Measurements from ENCODE around the gene PCDHGC5. TPM values are rescaled to one million over a fixed set of nuclear protein-coding genes. Genes with fewer than 3 reads are reported as not detected.
A peak's percentile ranks its signal among the peaks of the same experiment; 100 is the strongest.

PCDHGC5 gene
- not detected for polyA plus RNA-seq

DNA sequence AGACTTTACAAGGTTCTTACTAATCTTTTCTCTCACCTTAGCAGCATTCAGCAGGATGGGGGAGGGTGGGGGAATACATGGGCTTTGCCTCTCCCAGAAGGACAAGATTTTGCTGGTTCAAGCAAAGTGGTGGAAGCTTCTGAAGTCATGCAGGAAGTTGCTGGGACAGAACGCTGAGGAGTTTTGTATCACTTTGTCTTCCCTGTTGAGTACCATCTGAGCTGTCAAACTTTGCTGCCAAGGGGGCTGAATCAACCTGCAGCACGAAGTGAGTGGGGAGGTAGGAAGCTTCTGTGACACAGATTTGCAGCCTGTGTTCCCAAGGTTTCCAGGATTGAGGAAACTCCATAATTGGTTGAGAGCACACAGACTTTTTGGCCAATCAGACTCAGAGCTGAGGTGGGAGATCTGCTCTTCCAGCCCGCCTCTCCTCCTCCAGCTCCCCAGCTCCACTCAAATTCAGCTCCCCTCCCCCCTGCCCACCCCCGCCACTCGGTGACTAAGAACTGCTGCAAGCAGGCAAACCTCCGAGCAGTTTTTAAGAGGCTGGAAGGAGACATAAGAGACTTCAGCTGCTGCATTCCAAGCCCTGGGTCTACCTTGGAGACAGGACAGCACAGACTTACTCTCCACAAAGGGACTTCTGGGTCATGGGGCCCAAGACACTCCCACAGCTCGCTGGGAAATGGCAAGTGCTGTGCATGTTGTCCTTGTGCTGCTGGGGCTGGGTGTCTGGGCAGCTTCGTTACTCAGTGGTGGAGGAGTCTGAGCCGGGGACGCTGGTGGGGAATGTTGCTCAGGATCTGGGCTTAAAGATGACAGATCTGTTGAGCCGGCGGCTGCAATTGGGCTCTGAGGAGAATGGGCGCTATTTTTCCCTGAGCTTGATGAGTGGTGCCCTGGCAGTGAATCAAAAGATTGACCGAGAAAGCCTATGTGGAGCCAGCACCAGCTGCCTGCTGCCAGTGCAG lies at the start of gene PCDHGC5:
PCDHGC5 (plus strand) TSS at position 491 of the 971 bp plus-strand sequence; CDS start at position 651, 160 bp downstream.
- H3K27me3 Mint-ChIP-seq, result peaks cover 37% of the 10 kb centered on the region
- no peaks in the 10 kb centered on the region for H3K9me3 Mint-ChIP-seq
- H3K36me3 Mint-ChIP-seq, result peaks cover 3% of the 10 kb centered on the region
- H3K4me3 Mint-ChIP-seq, result peak within 1 kb of the TSS in 1 of 4 donors; percentile 60
- peaks cover 14 to 36% (median 21%) of the 10 kb centered on the region in 3 donors for H3K4me1 Mint-ChIP-seq
- no peak within 1 kb of the TSS for H3K27ac Mint-ChIP-seq

- H3K9me3 Mint-ChIP-seq, result peaks cover 0 to 6% (median 2%) of the 10 kb centered on the region in 3 donors
- no peaks in the 10 kb centered on the region for H3K36me3 Mint-ChIP-seq
- no peak overlapping the region for H3K4me3 Mint-ChIP-seq
- peaks cover 2% of the 10 kb centered on the region for H3K27me3 Mint-ChIP-seq
- peaks cover 3 to 5% (median 3%) of the 10 kb centered on the region in 3 donors for H3K4me1 Mint-ChIP-seq
- peak overlapping the region in 1 of 3 donors; percentile 17 for H3K27ac Mint-ChIP-seq
Measured at GRCh38 chr5:141439411-141440141, 49.3 kb upstream of the PCDHGC5 start.

DNA sequence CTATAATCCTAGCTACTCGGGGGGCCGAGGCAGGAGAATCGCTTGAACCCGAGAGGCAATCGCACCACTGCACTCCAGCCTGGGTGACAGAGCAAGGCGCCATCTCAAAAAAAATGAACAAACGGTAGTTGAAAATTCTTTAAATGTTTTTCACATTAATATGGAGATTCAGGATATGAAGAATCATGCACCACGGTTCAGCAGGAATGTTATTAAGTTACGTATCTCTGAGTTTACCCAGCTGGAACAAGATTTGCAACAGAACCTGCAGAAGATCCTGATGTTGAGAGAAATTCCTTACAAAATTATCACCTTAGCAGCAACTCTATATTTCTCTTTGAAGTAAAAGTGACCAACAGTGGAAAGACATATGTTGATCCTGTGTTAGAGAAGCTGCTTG lies 48.5 kb upstream of the PCDHGC5 start:
- Mint-ChIP-seq H3K27me3 (peaks cover 2% of the 10 kb centered on the region), H3K4me1 (peaks cover 3 to 5% (median 3%) of the 10 kb centered on the region in 3 donors), H3K4me3 (no peak overlapping the region)

DNA sequence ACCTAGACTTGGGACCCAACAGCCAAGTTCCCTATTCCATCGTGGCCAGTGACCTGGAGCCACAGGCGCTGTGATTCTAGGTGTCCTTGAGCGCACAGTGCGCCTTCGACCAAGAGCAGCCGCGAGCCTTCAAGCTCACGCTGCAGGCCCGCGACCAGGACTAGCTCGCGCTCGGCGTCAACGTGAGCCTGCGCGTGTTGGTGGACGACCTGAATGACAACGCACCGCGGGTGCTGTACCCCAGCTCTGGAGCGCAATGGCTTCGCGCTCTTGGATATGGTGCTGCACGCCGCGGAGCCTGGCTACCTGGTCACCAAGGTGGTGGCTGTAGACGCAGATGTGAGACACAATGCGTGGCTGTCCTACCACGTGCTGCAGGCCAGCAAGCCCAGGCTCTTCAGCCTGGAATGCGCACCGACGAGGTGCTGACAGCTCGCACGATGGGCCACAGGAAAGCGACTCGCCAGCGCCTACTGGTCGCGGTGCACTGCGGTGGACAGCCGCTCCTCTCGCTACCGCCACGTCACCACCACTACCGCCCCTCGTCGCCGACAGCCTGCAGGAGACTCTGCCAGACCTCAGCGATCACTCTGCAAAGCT lies 47.2 kb upstream of the PCDHGC5 start:
- Mint-ChIP-seq H3K27me3 (peaks cover 4% of the 10 kb centered on the region), H3K4me3 (no peak overlapping the region), H3K36me3 (no peaks in the 10 kb centered on the region)

More for the DNA sequence above, 48.5 kb upstream of the PCDHGC5 start:
- H3K27ac Mint-ChIP-seq, result peak overlapping the region in 1 of 3 donors; percentile 17
- H3K36me3 Mint-ChIP-seq, result no peaks in the 10 kb centered on the region
- H3K9me3 Mint-ChIP-seq, result peaks cover 0 to 5% (median 2%) of the 10 kb centered on the region in 3 donors

DNA sequence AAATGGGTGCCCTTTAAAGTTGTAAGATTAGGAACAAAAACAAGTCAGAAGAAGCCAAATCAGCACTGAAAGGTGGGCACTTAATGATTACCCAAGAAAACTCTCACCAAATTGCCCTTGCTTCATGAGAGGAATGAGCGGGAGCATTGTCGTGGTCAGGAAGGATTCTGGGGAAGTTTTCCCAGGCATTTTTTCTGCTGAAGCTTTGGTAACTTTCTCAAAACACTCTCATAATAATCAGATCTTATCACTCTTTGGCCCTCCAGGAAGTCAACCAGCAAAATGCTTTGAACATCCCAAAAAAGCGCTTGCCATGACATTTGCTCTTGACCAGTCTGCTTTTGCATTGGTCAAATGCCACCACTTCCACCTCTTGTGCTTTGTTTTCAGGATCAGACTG lies 23.5 kb upstream of the PCDHGC5 start:
- peaks cover 2% of the 10 kb centered on the region for H3K36me3 Mint-ChIP-seq
- H3K4me1 Mint-ChIP-seq, result no peaks in the 10 kb centered on the region
- H3K27me3 Mint-ChIP-seq, result peaks cover 2% of the 10 kb centered on the region
- H3K4me3 Mint-ChIP-seq, result no peak overlapping the region
- H3K9me3 Mint-ChIP-seq, result peaks cover 2 to 6% (median 6%) of the 10 kb centered on the region in 3 donors
- H3K27ac Mint-ChIP-seq, result no peak overlapping the region

More for the DNA sequence above, 47.2 kb upstream of the PCDHGC5 start:
- Mint-ChIP-seq H3K9me3 (peaks cover 0 to 5% (median 2%) of the 10 kb centered on the region in 3 donors), H3K27ac (peak overlapping the region in 1 of 3 donors; percentile 80), H3K4me1 (peaks cover 3 to 5% (median 3%) of the 10 kb centered on the region in 3 donors)

DNA sequence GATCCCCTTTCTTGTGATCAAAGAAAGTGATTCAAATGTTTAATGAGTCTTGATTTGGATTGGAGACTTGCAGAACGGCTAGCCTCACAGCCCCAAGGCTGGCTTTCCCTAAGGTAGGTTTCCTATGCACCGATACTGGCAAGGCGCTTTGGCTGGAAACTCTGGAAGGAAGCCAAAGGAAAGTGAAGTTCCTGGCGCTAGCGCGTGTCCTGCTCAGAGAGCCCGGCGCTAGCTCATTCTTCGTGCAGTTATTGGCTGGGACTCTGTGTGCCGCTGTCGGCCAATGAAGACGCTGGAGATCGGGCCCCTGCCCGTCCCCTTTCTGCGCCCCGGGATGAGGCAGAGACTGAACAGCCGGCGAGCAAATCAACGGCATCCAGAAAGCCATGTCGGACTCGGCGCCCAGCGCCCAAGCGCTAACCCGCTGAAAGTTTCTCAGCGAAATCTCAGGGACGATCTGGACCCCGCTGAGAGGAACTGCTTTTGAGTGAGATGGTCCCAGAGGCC lies 13.2 kb upstream of the PCDHGC5 start, which contains the start of gene PCDHGC3:
PCDHGC3 (plus strand) TSS at position 342 of the 507 bp plus-strand sequence; CDS start at position 493, 151 bp downstream.
- Mint-ChIP-seq H3K4me1 (peaks cover 9 to 20% (median 17%) of the 10 kb centered on the region in 3 donors), H3K4me3 (peak within 1 kb of the TSS; percentile 95 to 99 (median 97)), H3K27ac (peak within 1 kb of the TSS in 2 of 3 donors; percentile 35 to 47), H3K9me3 (no peaks in the 10 kb centered on the region), H3K27me3 (peaks cover 34% of the 10 kb centered on the region), H3K36me3 (no peaks in the 10 kb centered on the region)

DNA sequence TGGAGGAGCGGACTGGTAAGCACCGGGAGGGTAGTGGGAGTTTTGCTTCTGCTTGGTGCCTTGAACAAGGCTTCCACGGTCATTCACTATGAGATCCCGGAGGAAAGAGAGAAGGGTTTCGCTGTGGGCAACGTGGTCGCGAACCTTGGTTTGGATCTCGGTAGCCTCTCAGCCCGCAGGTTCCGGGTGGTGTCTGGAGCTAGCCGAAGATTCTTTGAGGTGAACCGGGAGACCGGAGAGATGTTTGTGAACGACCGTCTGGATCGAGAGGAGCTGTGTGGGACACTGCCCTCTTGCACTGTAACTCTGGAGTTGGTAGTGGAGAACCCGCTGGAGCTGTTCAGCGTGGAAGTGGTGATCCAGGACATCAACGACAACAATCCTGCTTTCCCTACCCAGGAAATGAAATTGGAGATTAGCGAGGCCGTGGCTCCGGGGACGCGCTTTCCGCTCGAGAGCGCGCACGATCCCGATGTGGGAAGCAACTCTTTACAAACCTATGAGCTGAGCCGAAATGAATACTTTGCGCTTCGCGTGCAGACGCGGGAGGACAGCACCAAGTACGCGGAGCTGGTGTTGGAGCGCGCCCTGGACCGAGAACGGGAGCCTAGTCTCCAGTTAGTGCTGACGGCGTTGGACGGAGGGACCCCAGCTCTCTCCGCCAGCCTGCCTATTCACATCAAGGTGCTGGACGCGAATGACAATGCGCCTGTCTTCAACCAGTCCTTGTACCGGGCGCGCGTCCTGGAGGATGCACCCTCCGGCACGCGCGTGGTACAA lies 12.6 kb upstream of the PCDHGC5 start:
- peaks cover 9 to 20% (median 17%) of the 10 kb centered on the region in 3 donors for H3K4me1 Mint-ChIP-seq
- no peaks in the 10 kb centered on the region for H3K9me3 Mint-ChIP-seq
- H3K36me3 Mint-ChIP-seq, result no peaks in the 10 kb centered on the region
- H3K4me3 Mint-ChIP-seq, result peak overlapping the region; percentile 95 to 99 (median 97)
- H3K27me3 Mint-ChIP-seq, result peaks cover 34% of the 10 kb centered on the region
- H3K27ac Mint-ChIP-seq, result peak overlapping the region in 1 of 3 donors; percentile 47

- peaks cover 34% of the 10 kb centered on the region for H3K27me3 Mint-ChIP-seq
- peak overlapping the region in 2 of 3 donors; percentile 14 to 72 for H3K27ac Mint-ChIP-seq
- peaks cover 9 to 20% (median 17%) of the 10 kb centered on the region in 3 donors for H3K4me1 Mint-ChIP-seq
- peak overlapping the region; percentile 95 to 99 (median 97) for H3K4me3 Mint-ChIP-seq
- no peaks in the 10 kb centered on the region for H3K9me3 Mint-ChIP-seq
- H3K36me3 Mint-ChIP-seq, result no peaks in the 10 kb centered on the region
Measured at GRCh38 chr5:141477044-141477575, 11.8 kb upstream of the PCDHGC5 start.

- peak overlapping the region in 3 of 4 donors; percentile 7 to 97 (median 54) for H3K4me3 Mint-ChIP-seq
- peaks cover 9 to 20% (median 17%) of the 10 kb centered on the region in 3 donors for H3K4me1 Mint-ChIP-seq
- H3K27ac Mint-ChIP-seq, result peak overlapping the region in 1 of 3 donors; percentile 14
- H3K9me3 Mint-ChIP-seq, result no peaks in the 10 kb centered on the region
- H3K27me3 Mint-ChIP-seq, result peaks cover 34% of the 10 kb centered on the region
- no peaks in the 10 kb centered on the region for H3K36me3 Mint-ChIP-seq
Measured at GRCh38 chr5:141477815-141478214, 11.1 kb upstream of the PCDHGC5 start.

DNA sequence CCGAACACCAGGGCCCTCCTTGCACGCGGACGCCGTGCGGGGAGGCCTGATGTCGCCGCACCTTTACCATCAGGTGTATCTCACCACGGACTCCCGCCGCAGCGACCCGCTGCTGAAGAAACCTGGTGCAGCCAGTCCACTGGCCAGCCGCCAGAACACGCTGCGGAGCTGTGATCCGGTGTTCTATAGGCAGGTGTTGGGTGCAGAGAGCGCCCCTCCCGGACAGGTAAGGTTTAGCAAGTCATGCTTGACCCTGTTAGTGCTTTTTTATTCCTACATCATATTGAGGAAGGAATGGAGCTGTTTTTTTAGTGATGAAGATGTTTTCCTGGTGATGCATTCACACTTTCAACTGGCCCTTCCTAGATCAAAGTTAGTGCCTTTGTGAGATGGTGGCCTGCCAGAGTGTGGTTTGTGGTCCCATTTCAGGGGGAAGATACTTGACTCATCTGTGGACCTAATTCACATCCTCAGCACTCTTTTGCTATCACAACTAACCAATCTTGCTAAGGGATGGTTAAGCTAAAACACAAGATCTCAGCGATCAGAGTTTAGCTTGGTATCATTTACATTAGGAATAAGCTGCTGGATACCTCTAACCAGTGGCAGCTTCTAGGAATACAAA lies 10.4 kb upstream of the PCDHGC5 start:
- H3K27me3 Mint-ChIP-seq, result peaks cover 37% of the 10 kb centered on the region
- H3K9me3 Mint-ChIP-seq, result no peaks in the 10 kb centered on the region
- H3K27ac Mint-ChIP-seq, result no peak overlapping the region
- peaks cover 9 to 25% (median 21%) of the 10 kb centered on the region in 3 donors for H3K4me1 Mint-ChIP-seq
- H3K4me3 Mint-ChIP-seq, result peak overlapping the region in 3 of 4 donors; percentile 7 to 97 (median 54)
- no peaks in the 10 kb centered on the region for H3K36me3 Mint-ChIP-seq

GRCh38 chr5:141479776-141480175 lies 9.1 kb upstream of the PCDHGC5 start:
- Mint-ChIP-seq H3K4me1 (peaks cover 17 to 33% (median 29%) of the 10 kb centered on the region in 3 donors), H3K27ac (no peak overlapping the region), H3K4me3 (no peak overlapping the region), H3K9me3 (no peaks in the 10 kb centered on the region), H3K36me3 (no peaks in the 10 kb centered on the region), H3K27me3 (peaks cover 45% of the 10 kb centered on the region)

DNA sequence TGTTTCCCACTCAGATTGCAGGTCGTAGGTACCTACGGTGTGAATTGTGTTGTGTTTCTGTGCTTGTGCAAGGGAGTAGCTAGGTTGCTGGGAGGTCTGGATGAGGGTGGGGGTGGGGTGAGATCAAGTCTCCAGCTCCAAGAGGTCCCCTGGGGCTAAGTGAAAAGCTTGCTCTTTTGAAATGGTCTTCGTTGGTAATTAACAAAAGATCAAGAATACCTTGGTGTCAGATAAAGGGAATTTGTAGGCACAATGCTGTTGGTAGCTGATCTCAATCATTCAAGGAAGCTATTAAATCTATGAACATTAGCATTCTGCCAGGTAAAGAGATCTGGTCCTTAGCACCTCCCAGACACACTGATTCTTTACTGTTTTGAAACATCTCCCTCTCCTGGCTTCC lies 5.0 kb upstream of the PCDHGC5 start:
- H3K27ac Mint-ChIP-seq, result no peak overlapping the region
- peaks cover 8 to 32% (median 14%) of the 10 kb centered on the region in 3 donors for H3K4me1 Mint-ChIP-seq
- H3K27me3 Mint-ChIP-seq, result peaks cover 22% of the 10 kb centered on the region
- H3K4me3 Mint-ChIP-seq, result peak overlapping the region in 1 of 4 donors; percentile 7
- H3K36me3 Mint-ChIP-seq, result no peaks in the 10 kb centered on the region
- no peaks in the 10 kb centered on the region for H3K9me3 Mint-ChIP-seq

- Mint-ChIP-seq H3K4me3 (peak overlapping the region; percentile 7 to 90 (median 75)), H3K27ac (no peak overlapping the region), H3K4me1 (peaks cover 8 to 32% (median 14%) of the 10 kb centered on the region in 3 donors), H3K36me3 (no peaks in the 10 kb centered on the region), H3K27me3 (peaks cover 24% of the 10 kb centered on the region), H3K9me3 (no peaks in the 10 kb centered on the region)
Measured at GRCh38 chr5:141484310-141484640, 4.6 kb upstream of the PCDHGC5 start.
